HG03469 (cell line): Measurements from ENCODE around the gene TSPAN11.
"Not testable (repeated sequence)": the region's sequence is repeated elsewhere in the genome, so short reads cannot be mapped to it uniquely, and the experiment has no call there.

Experiments used
- ATAC-seq: cut with Tn5 transposase; IDR thresholded peaks from one replicate; pipeline ENCODE4 v1.9.1; 2021; ENCODE audit warnings: mild to moderate bottlenecking, moderate library complexity, moderate number of reproducible peaks; ENCODE audit not compliant: unreplicated experiment

The TSPAN11 gene

DNA sequence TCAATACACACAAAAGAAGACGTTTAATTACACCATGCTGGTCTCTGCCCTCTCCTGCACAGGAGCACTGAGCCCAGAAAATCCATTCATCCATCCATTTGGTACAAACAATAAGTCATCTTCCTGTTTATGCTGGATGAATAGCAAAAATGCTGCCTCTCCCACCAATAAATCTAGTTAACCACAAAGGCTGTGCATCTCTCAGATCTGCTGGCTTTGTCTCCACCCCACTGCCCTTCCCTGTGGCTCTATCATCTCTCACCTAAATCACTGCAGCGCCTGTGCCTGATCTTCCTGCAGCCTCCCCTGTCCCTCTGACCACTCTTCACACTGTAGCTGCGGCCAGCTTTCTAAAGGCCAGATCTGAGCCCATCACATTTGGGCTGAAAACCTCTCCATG, 74.2 kb downstream of the TSPAN11 start:
- ATAC-seq, result no peak

DNA sequence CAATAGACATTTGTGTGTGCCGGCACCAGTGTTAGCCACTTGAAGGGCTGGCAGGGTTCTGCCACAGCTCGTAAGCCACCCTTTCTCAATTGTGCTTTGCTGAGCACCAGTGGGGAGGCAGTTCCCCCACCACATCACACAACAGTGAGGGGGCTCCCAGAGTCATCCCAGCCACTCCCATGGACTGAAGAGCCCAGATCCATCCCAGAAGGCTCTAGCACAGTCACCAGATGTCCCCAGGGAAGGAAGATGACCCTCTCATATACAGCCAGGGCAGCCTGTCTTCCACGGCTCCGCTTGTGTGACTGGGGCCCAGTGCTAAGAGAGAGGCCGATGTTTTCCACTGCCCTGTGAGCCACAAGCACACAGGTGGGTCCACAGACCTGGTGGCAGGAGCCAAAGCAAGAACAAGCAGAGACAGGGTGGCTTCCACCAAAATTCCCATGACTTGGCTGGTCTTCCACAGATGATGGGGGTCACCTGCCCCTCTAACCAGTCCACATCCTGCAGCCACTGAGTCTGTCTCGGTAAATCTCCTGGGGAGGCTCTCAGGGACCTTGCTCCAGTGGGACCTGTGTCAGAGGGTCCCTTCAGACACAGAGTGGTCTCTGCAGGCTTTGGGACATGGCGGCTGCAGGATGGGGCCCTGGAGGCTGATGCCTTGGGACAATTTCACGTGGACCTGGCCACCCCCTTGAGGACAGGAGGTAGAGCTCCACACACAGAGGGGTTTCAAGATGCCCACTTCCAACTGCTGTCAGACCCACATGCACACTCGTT, 75.2 kb downstream of the TSPAN11 start:
- ATAC-seq, result no peak

DNA sequence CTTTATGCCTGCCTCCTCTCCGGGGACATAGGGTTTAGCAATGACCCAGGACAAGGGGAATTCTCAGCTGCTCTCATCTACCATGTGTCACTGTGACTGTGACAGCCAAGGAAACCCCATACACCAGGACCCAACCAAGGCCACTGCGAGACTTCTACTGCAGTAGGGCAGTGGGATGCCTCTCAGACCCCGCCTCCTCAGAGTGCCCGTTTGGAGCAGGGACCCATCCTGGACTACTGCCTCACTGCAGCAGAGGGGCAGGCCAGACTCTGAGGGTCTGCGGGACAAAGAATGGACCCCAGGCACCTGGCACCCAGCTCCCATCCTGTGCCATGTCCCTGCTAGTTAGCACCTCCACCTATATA, 75.8 kb downstream of the TSPAN11 start:
- ATAC-seq, result no peak

DNA sequence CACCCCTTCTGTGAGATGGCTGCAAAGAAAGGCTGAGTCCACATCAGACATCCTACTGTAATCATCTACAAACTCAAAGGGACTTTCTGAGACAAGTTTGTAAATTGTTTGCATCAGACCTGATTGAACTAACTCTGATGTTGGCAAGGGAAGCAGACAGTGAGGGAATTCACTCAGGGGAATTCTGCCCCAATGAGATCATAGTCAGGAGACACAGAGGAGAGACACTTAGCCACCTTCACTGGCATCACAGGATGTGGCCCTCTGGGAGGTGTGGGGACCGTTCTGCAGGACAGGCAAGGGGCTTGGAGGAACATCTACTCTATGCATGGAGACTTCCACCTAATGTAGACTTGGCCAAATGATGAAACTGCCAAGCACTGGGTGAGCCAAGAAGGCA, 76.5 kb downstream of the TSPAN11 start:
- ATAC-seq, result no peak

DNA sequence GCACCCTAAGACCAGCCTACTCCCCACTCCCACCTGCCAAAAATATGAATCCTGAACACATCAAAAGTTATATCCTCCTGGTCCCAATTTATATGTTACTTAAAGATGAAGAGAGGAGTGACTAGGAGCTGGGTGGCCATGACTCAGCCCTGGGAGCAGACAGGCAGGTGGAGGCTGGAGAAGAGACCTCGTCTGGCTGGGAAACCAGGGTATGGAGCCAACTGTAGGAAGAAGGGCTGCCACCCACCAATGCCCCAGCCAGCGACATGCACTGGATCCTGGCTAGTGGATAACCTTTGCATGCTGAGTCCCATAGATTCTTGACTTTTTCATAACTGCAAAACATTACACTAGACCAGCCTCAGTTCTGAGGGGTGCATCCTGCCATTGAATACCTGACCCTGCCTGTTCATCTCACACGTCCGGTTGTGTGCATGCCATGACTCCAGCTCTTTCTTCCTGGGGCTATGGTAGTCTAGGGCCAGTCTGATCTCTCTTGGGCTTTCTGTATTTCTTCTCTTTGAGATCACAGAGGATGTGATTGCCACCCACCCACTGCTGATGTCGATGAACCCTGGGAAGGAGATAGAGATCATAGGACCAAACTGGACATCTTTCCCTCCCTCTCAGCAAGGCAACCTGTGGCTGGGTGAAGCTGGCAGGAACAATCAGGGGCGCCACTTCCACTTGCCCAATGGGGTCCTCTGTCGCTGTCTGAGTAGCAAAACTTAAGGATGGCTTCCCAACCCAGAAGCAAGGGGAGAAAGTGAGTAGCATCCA, 77.5 kb downstream of the TSPAN11 start:
- ATAC-seq, result no peak

DNA sequence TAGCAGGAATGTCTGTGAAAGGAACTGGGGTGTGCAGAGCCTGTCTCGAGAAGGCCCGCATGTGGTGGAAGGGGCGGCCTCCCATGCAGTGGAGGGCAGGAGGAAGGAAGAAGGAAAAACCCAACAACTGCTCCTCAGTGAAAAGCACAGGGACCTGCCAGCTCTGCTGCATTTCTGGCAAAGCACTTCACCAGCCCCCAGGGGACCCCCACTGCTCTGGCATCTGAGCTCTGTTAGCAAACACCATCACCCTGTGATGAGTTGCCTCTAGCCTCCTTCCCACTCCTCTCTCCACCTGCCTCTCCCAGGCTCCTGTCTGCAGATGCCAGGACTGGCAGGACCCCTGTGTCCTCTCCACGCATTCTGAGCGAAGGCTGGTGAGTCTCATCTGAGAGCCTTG, 78.1 kb downstream of the TSPAN11 start:
- no peak for ATAC-seq

DNA sequence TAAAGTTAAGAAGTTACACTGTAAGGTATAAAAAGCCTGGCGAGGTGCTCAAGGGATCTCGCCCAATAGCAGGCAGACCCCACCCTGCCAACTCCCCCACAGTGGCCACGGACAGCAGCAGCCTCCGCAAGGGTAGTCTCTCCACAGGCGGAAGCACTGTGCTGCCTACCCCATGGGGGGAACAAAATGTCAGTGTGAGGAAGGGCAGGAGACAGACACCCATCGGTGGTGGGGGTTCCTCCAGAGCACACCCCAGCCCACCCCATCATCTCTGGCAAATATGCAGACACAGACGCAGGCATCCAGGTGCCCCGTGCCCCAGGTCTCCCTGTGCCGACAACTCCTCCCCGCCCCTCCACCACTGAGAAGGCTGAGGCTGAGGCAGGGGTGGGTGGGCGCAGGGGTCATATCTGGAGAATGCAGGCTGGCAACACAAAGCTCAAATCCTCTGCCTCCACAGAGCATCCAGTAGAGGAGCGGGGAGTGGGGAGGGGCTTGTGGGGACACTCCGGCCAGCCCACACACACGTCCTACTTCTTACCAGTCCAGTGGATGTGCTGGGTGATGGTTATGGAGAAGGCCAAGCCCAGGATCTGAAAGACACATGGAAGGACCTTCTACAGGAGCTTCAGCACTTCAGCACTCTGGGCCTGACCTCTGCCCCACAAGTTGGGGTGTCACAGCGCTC, 78.9 kb downstream of the TSPAN11 start:
- ATAC-seq, result no peak

DNA sequence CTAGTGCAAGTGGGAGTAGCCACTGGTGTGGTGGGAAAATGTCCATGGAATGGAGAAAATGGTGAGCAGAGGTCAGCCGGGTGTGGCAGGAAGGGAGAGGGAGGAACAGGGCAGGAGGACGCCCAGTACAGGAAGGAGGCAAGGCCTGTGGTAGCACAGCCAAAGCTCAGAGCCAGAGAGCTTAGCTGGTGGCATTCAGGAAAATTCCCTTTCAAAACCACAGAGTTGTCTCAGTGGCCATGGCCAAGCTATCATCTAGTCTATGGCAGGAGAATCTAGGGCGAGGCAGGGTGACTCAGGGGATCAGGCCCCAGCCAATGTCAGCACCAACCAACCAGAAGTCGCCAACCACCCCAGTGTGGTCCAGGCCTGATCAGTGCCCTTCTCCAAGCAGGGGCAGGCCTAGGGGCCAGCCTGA, 79.4 kb downstream of the TSPAN11 start:
- no peak for ATAC-seq

DNA sequence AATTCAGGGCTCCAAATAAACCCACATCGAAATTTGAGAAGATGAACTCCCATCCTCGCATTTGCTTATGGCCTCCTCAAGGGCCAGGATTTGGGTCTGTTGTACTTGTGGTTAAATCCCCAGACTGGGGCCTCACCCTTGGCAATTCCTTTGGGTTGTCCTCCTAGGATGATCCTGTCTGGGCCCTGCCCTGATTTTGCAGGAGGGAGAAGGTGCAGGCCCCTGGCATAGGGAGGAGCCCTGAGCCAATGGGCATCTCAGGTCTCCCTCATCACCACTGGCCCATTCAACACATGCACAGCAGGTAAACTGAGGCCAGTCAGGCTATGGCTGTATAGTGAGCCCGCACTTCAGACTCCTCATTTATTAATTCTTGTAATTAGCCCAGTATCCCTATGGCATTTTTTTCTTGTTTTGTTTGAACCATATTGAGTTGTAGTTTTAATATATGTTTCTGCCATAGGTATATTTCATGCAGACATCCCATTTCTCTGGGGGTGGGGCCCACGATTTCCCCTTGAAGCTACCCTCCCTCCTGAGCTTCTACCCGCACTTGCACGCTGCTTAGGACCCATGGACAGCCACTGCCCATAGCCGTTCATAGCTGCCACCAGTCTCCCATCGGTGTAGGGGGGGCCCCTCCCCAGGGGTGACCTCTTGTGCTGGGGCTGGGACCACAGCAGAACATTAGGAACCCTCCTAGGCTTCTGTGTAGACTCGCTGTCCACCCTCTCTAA, 80.0 kb downstream of the TSPAN11 start:
- no peak for ATAC-seq

DNA sequence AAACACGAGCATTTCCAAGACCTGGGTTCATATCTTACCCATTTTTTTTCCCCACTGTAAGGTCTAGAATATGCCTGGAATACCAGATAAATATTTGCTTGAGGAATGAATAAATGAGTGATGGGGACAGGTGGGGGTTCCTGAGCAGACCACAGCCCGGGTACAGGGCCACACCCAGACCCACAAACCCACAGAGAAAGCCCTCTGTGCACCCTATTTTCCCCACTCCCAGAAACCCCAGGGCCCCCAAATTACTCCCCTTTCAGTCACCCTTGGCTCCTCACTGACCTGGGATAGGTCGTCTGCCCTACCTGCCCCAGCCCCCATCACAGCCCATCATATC, 80.6 kb downstream of the TSPAN11 start:
- no peak for ATAC-seq

DNA sequence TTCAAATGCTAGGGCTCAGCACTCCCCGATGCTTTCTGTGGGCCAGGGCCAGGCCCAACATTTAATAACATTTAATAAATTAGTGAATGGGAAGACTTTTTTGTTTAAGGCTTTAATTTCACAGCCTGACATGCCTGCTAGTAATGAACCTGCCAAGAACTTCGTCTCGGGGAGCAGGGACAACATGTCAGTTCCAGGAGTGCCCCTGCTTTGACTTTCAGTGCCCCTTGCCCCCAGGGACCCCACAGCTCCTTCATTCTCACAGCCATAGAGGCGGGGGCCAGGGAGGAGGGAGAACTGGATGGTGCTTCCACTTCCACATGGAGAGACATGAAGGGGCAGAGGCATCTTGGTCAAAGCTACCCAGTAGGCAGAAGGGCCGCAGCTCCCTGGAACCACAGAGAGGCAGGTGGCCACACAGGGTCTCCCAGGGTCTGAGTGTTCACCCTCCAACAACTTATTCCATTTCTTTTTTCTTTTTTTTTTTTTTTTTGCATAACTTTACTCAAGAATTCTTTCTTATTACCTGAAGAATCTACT, 81.2 kb downstream of the TSPAN11 start:
- ATAC-seq, result no peak

DNA sequence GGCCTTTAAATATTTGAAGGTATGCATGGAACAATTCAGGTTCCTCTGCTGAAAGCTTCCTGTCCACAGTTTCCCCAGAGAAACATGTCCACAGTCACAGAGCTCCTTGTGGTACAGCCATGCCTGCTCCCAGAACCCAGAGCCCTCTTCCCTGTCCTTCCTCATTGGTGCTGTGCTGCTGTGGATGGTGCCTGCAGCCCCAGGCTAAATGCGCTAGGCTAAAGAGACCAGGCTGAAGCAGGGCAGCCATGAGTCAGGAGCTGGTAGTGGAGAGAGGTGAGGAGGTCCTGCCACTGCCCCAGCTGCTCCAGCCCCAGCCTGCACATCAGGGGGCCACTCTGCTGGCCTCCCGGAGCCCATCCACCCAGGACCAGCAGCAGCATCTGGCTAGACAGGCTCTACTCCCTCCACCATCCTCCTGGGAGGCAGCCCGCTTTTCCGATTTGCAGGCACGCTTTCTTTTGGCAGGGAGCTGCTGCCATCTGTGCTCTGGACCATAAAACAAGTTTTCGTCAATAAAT, 81.8 kb downstream of the TSPAN11 start:
- ATAC-seq, result no peak

DNA sequence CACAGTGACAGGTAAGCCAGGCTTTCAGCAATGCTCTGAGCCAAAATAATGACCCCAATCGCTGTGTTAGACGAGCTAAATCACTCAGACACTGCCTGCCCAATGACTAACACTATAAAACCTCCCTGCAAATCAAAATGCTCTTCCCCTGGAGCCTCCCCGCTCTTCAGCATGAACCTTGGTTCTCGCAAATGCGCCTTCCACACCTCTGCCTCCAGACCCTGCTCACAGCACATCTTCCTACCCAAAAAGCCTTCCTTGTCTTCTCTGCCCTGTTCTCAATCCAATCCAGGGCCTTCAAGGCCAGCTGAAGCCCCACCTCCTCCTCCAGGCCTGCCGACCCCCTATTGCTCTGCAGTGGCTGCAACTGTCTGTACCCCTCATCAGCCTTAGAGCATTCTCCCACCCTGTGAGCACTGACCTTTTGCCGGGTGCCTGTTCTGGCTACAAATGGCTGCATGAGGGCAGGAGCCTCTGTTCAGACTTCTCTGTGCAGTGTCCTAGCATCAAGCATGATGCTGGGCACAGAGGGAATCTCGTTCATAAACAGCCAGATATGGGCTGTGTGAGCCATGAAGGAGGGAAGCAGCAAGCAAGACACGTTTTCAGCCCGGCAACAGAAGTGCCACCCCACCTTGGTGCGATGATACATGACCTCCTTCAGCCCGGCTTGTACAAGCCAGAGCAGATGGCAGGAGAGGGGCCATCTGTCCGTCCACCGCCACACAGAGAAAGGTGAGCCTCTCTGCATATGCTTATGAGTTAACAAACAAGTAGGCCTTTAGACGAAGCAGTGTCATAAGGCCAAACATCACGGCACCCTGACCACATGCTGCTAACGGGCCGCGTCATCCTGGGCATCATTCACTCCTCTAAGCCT, 82.7 kb downstream of the TSPAN11 start:
- no peak for ATAC-seq

DNA sequence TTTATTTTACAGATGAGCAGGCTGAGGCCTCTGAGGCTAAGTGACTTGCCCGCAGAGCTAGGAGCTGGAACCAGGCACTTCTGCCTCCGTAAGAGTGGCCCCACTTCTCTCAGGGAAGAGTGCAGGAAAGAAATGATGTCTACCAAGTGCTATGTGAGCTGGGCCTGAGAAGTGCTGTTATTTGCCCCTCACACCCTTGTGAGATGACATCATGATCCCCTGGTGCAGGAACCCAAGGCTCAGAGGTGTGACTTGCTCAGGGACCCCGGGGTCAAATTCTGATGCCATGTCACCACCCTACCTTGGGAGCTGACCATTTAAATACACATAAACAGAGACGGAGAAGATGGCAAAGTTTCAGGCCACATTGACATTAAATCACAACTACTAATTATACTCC, 83.4 kb downstream of the TSPAN11 start:
- ATAC-seq, result no peak

DNA sequence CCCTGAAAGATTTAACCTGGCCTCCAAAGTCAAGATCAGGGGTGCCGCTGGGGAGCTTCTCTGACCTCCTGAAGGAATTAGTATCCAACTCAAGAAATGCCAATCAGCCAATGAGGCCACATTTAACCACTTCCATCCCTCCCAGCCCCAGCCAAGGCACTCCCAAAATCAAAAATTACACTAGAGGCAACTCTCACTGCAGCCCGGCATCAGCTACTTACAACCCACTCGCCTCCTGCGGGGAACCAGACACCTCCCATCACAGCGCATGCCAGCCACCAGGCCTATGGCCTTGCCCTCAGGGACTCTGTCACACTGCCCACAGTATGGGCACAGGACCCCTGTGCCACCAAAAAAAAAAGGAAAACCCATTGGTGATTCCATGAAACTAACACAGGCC, 84.8 kb downstream of the TSPAN11 start:
- no peak for ATAC-seq

DNA sequence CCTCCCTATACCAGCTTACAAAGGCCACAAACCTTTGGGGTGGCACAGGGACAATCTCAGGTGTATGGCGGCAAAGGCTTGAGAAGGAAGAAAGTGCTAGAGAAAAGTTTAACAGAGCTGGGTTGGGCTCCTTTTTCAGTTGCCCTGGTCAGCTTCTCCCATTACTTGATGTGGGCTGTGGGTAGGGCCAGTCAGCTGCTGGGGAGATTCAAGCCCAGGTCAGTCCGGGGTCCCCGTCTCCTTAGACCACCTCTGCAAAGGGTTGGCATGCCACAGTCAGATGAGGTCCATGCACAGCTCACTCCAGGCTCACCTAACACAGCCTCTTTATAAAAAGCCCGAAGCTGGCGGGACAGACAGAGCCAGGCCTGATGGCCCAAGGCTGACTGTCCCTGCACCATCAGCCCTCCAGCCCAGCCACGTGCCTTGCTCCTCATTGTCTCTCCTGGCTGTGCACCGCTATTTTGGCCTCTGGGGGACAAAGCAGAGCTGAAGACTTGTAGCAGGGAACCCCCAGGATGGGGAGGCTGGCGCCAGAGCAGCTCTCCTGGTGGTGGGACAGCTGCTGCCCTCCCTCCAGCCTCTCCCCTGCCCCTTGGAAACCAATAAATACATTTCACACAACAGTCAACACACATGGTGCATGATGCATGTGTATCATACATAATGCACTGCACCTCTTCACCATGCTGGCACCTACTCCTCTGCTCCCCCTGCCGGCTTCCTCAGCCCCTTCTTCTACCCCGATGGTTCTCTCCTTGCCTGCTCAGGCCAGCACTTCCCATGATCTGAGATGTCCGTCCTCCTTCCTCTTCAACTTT, 85.4 kb downstream of the TSPAN11 start:
- ATAC-seq, result no peak

DNA sequence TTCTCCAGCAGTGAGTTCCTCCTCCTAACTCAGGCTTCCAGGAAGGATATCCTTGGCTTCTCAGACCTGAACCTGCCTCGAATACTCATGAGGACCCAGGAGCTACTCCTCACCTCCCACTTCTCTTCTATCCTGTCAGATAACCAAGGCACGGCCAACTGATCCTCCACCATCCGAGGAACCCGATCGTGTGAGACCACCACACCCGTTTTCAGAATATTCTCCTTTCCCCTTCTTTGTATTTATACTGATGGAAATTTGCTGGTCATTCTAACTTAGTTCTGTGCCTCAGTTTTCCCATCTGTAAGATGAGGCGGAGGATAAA, 86.0 kb downstream of the TSPAN11 start:
- not testable (repeated sequence) for ATAC-seq

DNA sequence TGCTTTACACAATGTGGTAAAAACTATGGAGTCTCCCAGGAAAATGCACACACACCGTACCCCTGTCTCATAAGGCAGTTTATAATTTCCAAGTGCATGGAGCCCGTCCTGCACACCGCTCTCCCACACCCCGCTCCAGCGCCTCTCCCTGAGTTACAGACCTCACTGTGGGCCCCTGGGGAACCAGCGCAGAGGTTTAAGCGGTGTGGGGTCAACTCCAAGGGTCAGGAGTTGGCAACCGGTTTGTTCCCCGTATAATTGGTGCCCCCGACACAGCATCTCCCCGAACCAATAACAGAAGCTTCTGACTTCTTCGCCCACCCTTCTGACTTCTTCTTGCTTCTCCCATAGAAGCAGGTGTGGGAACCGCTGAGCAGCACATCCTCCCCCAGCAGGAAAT, 88.7 kb downstream of the TSPAN11 start:
- no peak for ATAC-seq

DNA sequence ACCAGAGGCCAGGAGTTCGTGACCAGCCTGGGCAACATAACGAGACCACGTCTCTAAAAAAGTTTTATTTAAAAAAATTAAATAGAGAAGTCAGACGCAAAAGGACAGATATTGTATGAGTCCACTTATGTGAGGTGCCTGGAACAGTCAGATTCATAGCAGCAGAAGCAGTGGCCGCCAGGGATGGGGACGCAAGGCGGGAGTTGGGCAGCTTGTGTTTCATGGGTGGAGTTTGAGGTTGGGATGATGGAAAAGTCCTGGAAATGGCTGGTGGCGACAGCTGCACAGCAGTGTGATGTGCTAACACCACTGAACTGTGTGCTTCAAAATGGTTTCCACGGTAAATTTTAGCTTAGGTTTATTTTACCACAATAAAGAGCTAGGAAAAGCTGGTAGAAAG, 89.5 kb downstream of the TSPAN11 start:
- ATAC-seq, result no peak
